ENCODE data around the gene TBX21. TPM values are rescaled to one million over a fixed set of nuclear protein-coding genes. Genes with fewer than 3 reads are reported as not detected.
A peak's percentile ranks its signal among the peaks of the same experiment; 100 is the strongest.
"Not testable (repeated sequence)": the region's sequence is repeated elsewhere in the genome, so short reads cannot be mapped to it uniquely, and the experiment has no call there.

TBX21 gene
- polyA plus RNA-seq, 1 donor from 2014 or later: 10.0 TPM

DNA sequence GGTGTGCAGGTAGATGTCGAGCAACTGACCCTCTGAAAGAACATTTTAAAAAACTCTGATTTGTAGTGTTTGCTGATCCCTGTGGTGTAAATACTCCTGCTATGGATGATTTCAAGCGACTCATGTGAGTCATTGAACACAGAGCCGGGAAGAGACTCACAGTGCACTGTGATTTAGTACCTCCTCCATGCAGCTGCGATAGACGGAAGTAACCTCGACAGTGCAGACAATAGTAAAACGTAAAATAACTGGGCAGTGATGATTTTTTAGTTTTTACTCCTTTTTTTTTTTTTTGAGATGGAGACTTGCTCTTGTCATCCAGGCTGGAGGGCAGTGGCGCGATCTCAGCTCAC, 8.7 kb downstream of the TBX21 start:
- Mint-ChIP-seq H3K27ac (peak overlapping the region in 1 of 3 donors; percentile 83), H3K4me3 (peak overlapping the region in 1 of 4 donors; percentile 49), H3K4me1 (peaks cover 5 to 22% (median 8%) of the 10 kb centered on the region in 3 donors), H3K27me3 (peaks cover 4% of the 10 kb centered on the region), H3K36me3 (no peaks in the 10 kb centered on the region), H3K9me3 (no peaks in the 10 kb centered on the region)

DNA sequence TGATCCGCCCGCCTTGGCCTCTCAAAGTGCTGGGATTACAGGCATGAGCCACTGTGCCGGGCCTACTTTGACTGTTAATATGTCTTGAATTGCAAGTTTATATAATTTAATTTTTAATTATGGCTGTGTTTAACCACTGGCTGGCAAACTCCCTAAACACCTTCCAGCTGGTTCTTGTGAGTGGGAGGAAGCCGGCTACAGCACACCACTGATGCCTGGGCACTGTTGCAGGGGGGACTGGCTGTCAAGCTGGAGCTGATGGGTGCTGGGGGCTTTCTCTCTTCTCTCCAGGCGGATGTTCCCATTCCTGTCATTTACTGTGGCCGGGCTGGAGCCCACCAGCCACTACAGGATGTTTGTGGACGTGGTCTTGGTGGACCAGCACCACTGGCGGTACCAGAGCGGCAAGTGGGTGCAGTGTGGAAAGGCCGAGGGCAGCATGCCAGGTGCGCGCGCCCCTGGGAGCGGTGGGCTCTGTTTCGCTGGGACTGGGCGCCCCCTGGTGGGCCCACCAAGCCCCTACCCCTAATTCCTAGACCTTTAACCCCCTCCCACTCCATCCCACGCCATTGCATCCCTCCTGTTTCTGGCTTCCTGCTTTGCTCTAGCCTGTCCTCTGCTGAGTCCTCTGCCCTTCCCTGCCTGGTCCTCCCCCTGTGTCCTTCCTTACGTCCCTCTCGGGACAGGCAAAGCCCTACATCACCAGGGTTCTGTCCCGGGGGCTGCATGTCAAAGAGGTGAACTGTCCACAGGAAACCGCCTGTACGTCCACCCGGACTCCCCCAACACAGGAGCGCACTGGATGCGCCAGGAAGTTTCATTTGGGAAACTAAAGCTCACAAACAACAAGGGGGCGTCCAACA, 9.5 kb downstream of the TBX21 start:
- peak overlapping the region in 1 of 3 donors; percentile 84 for H3K27ac Mint-ChIP-seq
- no peaks in the 10 kb centered on the region for H3K36me3 Mint-ChIP-seq
- H3K4me1 Mint-ChIP-seq: peaks cover 0 to 17% (median 8%) of the 10 kb centered on the region in 3 donors
- peak overlapping the region in 1 of 4 donors; percentile 73 for H3K4me3 Mint-ChIP-seq
- no peaks in the 10 kb centered on the region for H3K9me3 Mint-ChIP-seq
- peaks cover 4% of the 10 kb centered on the region for H3K27me3 Mint-ChIP-seq

DNA sequence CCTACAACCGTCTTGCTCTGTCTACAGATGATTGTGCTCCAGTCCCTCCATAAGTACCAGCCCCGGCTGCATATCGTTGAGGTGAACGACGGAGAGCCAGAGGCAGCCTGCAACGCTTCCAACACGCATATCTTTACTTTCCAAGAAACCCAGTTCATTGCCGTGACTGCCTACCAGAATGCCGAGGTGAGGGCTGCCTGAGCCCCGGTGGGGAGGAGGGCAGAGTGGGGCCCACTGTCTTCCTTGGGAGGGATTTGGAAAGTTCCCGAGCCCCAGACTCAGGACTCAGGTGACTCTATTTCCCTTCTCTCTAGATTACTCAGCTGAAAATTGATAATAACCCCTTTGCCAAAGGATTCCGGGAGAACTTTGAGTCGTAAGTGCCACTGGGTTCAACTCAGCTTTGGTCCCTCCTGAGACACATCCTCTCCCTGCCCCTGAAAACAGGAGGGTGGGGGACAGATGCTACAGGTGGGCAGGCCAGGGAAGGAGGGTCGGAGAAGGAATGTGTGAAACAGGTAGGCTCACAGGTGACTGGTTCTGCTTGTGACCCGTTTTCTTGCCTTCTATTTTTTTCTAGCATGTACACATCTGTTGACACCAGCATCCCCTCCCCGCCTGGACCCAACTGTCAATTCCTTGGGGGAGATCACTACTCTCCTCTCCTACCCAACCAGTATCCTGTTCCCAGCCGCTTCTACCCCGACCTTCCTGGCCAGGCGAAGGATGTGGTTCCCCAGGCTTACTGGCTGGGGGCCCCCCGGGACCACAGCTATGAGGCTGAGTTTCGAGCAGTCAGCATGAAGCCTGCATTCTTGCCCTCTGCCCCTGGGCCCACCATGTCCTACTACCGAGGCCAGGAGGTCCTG, 11.4 kb downstream of the TBX21 start:
- Mint-ChIP-seq H3K4me1 (peaks cover 4 to 16% (median 7%) of the 10 kb centered on the region in 3 donors), H3K4me3 (no peak overlapping the region), H3K27ac (no peak overlapping the region), H3K27me3 (peaks cover 4% of the 10 kb centered on the region), H3K36me3 (no peaks in the 10 kb centered on the region), H3K9me3 (no peaks in the 10 kb centered on the region)

DNA sequence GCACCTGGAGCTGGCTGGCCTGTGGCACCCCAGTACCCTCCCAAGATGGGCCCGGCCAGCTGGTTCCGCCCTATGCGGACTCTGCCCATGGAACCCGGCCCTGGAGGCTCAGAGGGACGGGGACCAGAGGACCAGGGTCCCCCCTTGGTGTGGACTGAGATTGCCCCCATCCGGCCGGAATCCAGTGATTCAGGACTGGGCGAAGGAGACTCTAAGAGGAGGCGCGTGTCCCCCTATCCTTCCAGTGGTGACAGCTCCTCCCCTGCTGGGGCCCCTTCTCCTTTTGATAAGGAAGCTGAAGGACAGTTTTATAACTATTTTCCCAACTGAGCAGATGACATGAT, 12.0 kb downstream of the TBX21 start:
- Mint-ChIP-seq H3K27me3 (peaks cover 4% of the 10 kb centered on the region), H3K4me3 (no peak overlapping the region), H3K9me3 (no peaks in the 10 kb centered on the region), H3K27ac (peak overlapping the region in 1 of 3 donors; percentile 23), H3K4me1 (peaks cover 4 to 20% (median 13%) of the 10 kb centered on the region in 3 donors), H3K36me3 (no peaks in the 10 kb centered on the region)

DNA sequence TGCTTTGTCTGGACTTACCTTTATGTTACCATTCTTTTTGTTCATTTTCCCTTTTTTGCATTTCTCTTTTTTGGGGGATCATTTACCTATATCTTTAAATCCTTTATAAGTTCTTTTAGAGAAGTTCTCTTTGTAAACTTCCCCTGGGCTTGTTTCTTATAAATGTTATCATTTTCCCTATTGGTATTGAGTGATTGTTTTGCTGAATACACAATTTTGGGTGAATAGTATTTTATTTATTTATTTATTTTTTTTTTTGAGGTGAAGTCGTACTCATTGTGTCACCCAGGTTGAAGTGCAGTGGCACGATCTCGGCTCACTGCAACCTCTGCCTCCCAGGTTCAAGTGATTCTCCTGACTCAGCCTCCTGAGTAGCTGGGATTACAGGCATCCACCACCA, 18.4 kb downstream of the TBX21 start:
- H3K27ac Mint-ChIP-seq: no peak overlapping the region
- H3K4me1 Mint-ChIP-seq: peaks cover 5 to 28% (median 18%) of the 10 kb centered on the region in 3 donors
- H3K27me3 Mint-ChIP-seq: peaks cover 3% of the 10 kb centered on the region
- no peak overlapping the region for H3K4me3 Mint-ChIP-seq
- no peaks in the 10 kb centered on the region for H3K36me3 Mint-ChIP-seq
- no peaks in the 10 kb centered on the region for H3K9me3 Mint-ChIP-seq

DNA sequence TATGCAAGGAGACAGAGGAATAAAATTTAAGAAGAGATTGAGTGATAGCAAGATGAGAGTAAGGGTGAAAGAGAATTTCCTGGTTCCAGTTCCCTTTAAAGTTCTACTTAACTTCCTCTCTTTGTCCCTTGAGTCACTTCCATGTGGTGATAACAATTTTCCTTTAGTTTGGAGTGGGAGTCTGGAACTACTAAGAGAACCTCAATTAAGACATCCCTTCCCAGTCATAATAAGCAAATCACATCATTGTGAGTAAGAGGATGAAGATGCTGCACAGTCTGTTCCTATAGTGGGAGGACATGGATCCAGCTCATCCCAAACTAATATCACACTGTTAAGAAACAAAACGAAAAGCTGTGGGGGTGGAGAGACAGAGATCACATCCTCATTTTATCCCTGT, 24.4 kb downstream of the TBX21 start:
- Mint-ChIP-seq H3K36me3 (no peaks in the 10 kb centered on the region), H3K4me1 (peaks cover 0 to 1% (median 0%) of the 10 kb centered on the region in 3 donors), H3K9me3 (peaks cover 0 to 12% (median 9%) of the 10 kb centered on the region in 3 donors), H3K27me3 (peaks cover 4% of the 10 kb centered on the region), H3K4me3 (no peak overlapping the region), H3K27ac (no peak overlapping the region)

DNA sequence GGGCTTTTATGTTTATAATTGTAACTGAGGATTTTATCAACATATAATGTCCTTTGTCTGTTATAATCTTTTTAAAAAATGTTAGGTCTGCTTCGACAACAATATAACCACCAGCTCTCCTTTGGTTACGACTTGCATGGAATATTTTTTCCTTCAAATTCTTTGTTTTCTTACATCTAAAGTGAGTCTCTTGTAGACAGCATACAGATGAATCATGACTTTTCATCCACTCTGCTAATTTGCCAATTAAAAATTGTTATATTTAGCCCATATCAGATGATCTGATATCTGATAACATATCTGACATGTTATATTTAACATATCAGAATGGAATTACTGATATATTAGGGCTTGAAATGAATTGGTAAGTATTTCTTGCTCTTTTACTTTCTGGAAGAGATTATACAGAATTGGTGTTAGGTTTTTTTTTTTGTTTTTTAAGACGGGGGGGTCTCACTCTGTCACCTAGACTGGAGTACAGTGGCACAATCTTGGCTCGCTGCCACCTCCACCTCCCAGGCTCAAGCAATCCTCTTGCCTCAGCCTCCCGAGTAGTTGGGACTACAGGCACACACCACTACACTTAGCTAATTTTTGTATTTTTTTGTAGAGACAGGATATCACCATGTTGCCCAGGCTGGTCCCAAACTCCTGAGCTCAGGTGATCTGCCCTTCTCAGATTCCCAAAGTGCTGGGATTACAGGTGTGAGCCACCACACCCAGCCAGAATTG, 27.5 kb downstream of the TBX21 start:
- no peak overlapping the region for H3K27ac Mint-ChIP-seq
- no peak overlapping the region for H3K4me3 Mint-ChIP-seq
- peaks cover 7% of the 10 kb centered on the region for H3K27me3 Mint-ChIP-seq
- H3K9me3 Mint-ChIP-seq: peaks cover 2 to 21% (median 19%) of the 10 kb centered on the region in 3 donors
- no peaks in the 10 kb centered on the region for H3K36me3 Mint-ChIP-seq
- H3K4me1 Mint-ChIP-seq: no peaks in the 10 kb centered on the region

DNA sequence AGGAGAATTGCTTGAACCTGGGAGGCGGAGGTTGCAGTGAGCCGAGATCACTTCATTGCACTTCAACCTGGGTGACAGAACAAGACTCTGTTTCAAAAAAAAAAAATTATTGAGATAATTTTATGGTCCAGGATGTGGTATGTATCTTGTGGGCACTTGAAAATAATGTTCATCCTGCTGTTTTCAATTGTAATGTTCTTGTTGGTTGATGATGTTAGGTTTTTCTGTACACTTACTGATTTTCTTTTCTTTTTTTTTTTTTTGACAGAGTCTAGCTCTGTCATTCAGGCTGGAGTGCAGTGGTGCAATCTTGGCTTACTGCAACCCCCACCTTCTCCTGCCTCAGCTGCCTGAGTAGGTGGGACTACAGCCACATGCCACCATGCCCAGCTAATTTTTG, 29.7 kb downstream of the TBX21 start:
- Mint-ChIP-seq H3K27me3 (peaks cover 14% of the 10 kb centered on the region), H3K27ac (no peak overlapping the region), H3K9me3 (peaks cover 2 to 19% (median 19%) of the 10 kb centered on the region in 3 donors), H3K36me3 (no peaks in the 10 kb centered on the region), H3K4me1 (no peaks in the 10 kb centered on the region), H3K4me3 (peak overlapping the region in 1 of 4 donors; percentile 12)

DNA sequence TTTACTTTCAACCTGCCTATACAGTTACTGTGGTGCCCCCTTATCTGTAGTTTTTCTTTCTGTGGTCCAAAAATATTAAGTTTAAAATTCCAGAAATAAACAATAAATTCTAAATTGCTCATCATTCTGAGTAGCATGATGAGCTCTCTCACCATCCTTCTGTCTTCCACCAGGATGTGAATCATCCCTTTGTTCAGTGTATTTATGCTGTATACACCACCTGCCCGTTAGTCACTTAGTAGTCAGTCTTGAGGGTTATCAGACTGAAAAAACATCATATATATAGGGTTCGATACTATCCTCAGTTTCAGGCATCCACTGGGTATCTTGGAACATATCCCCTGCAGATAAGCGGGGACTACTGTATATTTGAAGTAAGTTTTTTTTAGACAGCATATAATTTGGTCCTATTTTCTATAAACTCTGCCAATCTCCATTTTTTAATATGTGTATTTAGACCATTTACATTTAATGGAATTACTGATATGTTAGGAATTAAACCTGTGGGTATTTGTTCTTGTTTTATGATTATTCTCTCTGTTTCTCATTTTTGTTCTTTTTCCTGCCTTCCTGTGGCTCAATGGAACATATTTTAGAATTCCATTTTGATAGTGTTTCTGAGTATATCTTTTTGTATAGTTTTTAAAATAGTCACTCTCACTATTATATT, 31.0 kb downstream of the TBX21 start:
- no peaks in the 10 kb centered on the region for H3K4me1 Mint-ChIP-seq
- H3K4me3 Mint-ChIP-seq: no peak overlapping the region
- no peak overlapping the region for H3K27ac Mint-ChIP-seq
- H3K9me3 Mint-ChIP-seq: peaks cover 2 to 17% (median 17%) of the 10 kb centered on the region in 3 donors
- H3K27me3 Mint-ChIP-seq: peaks cover 15% of the 10 kb centered on the region
- H3K36me3 Mint-ChIP-seq: no peaks in the 10 kb centered on the region

DNA sequence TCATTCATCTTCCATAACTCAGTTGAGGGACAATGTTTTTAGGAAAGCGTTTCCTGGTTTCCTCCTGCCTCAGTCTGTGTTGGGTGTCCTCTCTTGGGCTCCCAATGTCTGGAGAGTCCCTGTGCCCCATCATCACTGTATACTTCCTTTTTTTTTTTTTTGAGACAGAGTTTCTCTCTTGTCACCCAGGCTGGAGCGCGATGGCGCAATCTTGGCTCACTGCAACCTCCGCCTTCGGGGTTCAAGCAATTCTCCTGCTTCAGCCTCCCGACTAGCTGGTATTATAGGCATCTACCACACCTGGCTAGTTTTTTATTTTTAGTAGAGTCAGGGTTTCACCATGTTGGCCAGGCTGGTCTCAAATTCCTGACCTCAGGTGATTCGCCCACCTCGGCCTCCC, 40.6 kb downstream of the TBX21 start:
- not testable (repeated sequence) for H3K9me3 Mint-ChIP-seq, H3K27ac Mint-ChIP-seq, H3K4me3 Mint-ChIP-seq, H3K36me3 Mint-ChIP-seq, H3K4me1 Mint-ChIP-seq
- peaks cover 35% of the 10 kb centered on the region for H3K27me3 Mint-ChIP-seq

DNA sequence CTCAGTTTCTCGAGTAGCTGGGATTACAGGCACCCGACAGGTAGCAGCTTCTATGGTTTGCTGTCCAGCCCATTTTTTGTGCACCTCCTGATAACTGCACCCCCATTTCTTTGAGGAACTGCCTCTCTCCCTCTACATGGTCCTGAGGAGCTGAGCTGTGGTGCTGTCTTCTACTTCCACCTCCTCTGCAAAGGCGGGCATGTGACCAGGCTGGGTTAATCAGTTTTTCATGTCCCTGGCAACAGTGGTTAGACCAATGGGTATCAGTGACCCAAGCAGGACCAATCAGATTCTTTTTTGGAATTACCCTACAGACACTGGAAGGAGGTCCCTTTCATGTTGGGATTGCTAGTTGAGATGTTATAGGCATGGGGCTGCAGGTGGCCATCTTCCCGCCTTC, 41.3 kb downstream of the TBX21 start:
- Mint-ChIP-seq H3K4me1 (no peaks in the 10 kb centered on the region), H3K4me3 (no peak overlapping the region), H3K27me3 (peaks cover 32% of the 10 kb centered on the region), H3K9me3 (peaks cover 3 to 5% (median 3%) of the 10 kb centered on the region in 3 donors), H3K36me3 (peaks cover 3% of the 10 kb centered on the region), H3K27ac (no peak overlapping the region)

DNA sequence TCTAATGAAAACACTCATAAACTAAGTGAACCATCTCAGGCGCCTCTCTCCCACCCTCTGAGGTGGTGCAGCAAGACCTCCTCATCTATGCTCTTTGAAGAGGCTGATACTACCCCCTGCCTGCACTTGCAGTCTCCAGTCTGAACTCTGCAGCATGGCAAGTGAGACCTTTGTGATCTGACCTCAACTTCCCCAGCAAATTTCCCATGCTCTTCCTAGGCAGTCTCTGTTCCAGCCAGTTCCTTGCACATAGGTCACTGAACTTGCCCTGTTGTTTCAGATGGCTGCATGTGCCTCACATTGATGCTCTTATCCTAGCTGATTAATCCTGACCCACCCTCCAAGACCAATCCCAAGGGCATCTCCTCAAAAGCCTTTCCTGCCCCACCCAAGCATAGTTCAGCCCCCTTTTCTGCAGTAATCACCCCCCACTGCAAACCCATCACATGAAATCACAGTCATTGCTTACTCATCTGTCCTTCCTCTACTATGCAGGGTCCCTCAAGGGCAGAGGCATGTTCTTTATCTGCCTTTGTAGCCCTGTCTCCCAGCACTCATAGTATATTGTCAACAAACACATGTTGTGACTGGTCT, 42.0 kb downstream of the TBX21 start:
- Mint-ChIP-seq H3K4me3 (no peak overlapping the region), H3K36me3 (peaks cover 3% of the 10 kb centered on the region), H3K4me1 (no peaks in the 10 kb centered on the region), H3K9me3 (peaks cover 3 to 5% (median 3%) of the 10 kb centered on the region in 3 donors), H3K27ac (peak overlapping the region in 1 of 3 donors; percentile 53), H3K27me3 (peaks cover 30% of the 10 kb centered on the region)

DNA sequence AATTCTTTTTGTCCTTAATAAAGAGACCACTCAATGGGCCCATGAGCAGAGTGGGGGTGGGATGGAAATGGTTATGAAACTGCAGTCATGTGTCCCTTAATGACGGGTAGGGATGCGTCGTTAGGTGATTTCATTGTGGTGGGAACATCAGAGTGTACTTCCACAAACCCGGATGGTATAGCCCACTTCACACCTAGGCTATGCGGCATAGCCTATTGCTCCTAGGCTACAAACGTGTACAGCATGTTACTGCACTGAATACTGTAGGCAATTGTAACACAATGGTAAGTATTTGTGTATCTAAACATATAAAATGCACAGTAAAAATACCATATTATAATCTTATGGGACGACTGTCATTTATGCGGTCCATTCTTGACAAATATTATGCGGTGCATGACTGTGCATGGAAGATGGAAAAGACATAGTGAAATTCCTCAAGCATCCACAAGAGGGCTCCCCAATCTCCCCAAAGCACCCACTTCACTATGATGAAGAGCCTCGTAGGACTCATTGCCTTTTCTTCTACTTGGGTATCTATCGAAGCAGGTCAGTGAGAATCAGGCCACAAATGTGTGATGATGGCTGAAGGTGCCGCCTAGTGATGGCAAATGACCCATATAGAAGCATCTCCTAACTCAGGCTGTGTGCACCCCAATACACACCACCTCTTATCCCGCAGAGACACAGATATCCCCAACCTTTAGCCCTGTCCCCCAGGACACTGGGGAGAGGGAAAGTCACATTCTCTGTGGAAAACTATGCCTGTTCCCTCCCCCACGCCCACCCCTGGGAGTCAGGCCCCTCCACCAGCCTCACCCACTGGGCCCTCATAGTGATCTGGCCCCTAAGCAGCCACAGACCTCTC, 43.5 kb downstream of the TBX21 start:
- Mint-ChIP-seq H3K4me1 (no peaks in the 10 kb centered on the region), H3K27ac (no peak overlapping the region), H3K4me3 (no peak overlapping the region), H3K27me3 (peaks cover 32% of the 10 kb centered on the region), H3K9me3 (peaks cover 0 to 2% (median 1%) of the 10 kb centered on the region in 3 donors), H3K36me3 (no peaks in the 10 kb centered on the region)

Measured in IgD-negative memory B cell (primary cell).